NCI-H128 (cell line): ENCODE results near the gene OPN4.

Experiments used
- DNase-seq: peaks from one replicate; lab custom pipeline; 2025; ENCODE audit not compliant: unreplicated experiment; lab: John Stamatoyannopoulos, UW

Gene OPN4

DNA sequence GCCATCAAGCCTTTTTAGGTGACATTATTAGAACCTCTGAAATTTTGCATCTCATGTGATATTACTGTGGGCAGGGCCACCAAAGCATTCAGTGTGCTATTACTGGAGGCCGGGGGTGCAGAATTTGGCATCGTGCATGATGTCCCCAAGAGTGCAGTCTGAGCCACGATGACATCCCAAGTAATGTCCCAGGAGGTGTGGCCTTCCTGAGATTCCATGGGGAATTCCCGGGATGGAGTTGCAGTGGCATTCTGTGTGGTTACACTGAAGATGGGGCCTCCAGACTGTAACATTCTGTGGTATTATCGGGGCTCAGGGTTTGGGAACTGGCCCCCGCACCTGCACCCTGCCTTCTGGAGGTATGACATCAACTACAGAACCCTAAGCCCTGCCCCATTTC, 23.0 kb downstream of the OPN4 start:
- no peak for DNase-seq

DNA sequence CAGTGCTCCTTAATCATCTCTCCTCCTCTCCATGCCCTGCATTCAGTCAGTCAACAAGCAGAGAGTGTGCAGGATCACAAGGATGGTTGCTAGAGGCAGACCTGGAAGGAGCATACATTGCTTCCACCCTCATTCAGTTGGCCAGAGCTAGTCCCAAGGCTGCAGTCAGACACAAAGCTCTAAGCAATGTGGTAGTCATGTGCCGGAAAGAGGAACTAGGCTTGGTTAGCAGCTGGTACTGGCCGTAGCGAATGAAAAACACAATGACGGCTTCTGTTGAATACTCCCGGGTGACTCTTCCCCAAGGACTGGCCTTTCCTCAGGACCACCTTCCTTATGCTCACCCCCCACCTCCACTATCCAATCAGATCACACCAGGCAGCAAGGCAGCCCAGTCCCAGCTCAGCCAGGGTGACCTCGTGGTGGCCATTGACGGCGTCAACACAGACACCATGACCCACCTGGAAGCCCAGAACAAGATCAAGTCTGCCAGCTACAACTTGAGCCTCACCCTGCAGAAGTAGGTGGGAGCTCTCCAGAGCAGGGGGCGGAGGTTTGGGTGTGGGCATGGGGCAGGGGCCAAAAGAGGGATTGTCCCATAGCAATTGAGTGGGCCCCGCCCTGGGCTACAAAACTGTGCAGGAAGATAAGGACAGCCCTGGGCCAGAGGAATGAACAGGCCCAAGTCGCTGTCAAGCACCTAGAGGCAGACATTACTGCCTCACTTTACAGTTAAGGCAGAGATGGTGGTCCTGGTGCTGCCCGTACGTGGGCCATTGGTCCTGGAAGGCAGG, 24.8 kb downstream of the OPN4 start:
- no peak for DNase-seq

DNA sequence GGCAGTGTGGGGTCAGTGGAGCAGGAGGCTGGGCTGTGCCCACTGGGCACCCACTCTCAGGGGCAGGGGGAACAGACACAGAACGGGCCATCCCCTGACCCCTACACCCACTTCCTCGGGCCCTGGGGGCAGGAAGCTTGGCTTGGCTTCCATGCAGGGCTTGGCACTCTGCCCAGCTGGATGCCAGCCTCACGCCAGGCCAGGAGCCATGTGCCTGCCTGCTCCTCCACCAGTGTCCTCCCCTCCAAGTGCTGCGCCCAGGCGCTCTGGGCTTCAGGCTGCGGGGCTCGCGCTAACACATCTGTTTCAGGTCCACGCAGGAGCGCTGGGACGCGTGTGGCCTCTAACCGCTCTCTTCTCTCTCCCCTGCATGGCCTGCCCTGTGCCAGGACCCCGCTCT, 26.7 kb downstream of the OPN4 start:
- no peak for DNase-seq

DNA sequence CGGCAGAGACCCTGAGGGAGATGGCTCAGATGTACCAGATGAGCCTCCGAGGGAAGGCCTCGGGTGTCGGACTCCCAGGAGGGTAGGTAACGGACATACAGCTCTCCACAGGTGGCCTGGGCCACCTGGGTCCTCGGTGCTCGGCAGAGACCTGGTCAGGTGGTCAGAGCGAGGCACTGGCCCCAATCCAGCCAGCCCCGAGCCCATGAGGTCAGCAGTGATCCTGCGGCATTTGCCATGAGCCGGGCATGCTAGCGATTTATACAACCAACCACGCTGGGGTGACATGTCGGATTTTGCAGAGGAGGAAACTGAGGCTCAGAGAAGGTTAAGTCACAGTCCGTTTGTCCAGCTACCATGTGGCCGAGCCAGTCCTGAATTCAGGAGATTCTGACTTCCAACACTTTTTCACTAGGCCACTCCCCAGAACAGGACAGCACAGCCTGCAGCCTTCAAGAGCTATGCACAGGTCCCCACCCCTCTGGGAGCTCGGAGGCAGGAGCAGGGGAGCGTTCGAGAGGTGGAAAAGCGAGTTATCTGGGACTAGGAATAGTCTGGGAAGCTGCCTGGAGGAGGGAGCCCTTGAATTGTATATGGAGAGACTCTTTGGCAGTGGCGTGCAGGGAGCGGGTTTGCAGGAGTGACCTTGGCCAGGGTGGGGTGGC, 27.5 kb downstream of the OPN4 start:
- no peak for DNase-seq

DNA sequence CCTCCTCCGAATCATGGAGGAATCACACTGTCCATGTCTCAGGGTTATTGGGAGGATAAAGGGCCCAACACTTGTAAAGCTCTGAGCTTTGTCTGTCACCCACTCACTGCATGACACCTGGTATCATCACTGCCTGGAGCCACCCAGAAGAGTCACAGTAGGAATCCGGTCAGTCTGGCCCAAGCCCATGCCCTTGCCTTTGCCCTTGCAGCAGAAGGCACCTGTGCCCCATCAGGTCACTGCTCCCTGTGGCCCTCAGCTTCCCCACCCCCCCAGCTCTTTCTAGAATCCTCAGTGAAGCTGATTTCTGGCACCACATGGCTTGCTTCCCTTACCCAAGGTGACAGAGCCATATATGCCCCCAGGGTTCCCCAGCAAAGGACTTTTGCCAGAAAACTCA, 28.3 kb downstream of the OPN4 start:
- no peak for DNase-seq

DNA sequence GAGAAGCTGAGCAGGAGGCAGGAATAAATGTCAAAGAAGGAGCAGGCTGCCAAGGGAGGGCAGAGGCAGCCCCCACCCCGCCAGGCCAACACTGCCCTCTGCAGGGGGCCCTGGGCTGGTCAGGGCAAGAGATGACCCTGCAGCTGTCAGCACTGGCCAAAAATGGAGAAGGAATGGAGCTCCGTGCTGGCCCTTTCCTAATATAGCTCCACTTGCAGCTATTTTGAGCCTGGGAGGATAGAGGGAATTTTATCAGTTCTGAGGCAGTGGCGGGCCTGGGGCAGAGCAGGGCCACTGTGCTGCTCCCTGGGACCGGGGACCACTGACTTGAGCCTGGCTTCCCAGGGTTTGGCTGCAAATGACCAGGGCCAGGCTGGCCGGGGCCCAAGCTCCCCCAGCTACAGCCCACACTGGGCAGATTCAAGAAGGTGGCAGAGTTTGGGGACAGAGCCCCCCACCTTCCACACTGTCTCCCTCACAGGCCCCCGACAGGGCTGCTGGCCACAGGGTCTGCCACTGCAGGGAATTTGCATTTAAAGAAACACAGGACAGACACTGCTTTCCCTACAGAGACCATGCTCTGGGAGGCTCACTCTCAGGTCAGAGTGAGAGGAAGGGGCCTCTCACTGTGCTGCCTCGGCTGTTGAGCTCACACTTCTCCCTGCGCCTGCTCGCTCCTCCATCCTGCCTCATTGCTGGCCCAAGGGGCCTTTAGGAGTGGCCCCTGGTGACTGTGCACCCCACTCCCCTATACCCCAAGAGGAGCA, 30.2 kb downstream of the OPN4 start:
- no peak for DNase-seq

DNA sequence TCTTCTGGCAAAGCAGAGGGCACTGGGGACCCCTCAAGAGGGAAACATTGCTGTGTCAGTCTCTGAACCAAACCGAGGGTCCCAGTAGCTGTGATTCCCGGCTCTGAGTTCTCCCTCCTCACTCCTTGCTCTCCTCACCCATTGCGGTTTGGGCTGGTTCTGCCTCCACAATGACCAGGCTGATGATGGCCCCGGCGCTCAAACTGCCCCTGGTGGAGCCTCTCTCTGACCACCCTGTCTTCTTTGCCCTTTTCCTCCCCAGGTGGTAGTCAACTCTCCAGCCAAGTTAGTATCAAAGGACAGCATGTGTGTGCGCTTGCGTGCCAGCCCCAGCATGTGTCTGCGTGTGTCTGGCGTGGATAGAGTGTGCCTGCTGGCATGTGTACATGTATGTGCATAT, 31.1 kb downstream of the OPN4 start:
- no peak for DNase-seq

DNA sequence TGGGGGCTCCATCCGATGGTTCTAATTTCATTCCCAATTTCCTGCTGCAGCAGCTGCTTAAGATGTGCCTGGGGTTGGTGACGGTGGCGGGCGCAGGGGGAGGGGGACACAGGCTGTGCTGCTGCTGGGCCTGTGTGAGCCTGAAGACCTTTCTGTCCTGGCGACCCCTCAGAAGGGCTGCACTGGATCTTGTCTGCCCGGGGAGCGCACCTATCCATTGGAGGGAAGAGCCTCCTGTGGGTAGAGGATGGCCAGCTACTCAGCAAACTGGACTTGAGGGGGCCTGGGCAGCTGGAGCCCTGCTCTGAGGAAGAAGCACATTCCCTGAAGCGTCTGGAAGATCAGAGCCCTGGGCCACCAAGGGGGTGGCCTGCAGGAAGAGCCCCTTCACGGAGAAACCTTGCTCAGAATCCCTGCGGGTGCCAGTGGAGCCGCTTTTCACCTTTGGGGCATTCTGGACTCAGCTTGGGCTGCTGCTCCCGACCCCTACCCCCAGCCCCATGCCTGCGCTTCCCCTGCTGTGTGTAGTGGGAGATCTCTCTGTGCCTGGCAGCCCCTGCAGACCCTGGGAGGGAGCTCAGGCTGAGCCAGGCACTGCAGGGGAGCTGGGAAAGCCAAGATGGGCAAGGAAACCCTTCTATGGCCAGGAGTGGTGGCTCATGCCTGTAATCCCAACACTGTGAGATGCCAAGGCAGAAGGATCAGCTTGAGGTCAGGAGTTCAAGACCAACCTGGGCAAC, 31.7 kb downstream of the OPN4 start:
- no peak for DNase-seq

DNA sequence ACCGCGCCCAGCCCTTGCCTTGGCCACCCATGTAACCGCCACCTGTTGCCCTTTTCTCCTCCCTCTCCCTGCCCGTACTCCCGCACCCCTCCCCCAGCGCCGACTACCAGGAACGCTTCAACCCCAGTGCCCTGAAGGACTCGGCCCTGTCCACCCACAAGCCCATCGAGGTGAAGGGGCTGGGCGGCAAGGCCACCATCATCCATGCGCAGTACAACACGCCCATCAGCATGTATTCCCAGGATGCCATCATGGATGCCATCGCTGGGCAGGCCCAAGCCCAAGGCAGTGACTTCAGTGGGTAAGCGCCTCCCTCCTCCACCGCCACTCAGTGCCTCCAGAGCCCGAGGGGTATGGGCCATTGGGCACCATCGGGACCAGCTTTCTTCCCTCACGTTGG, 32.6 kb downstream of the OPN4 start:
- DNase-seq: no peak

DNA sequence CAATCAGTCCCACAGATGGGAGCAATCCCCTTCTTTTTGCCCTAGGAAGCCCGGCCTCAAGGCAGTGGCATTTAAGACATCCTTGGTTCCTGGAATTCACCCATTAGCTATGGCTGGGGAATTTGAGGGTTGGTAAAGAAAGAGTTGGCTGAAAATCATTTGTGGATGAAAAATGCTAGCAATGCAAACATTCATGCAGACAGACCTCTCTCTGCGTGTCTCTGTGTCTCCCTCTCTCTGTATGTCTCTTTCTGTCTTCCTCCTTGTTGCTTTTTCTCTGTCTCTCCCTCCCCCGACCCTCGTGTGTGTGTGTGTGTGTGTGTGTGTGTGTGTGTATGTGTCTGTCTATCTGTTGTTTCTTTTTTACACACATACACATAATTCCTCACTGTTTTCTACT, 33.4 kb downstream of the OPN4 start:
- DNase-seq: no peak

DNA sequence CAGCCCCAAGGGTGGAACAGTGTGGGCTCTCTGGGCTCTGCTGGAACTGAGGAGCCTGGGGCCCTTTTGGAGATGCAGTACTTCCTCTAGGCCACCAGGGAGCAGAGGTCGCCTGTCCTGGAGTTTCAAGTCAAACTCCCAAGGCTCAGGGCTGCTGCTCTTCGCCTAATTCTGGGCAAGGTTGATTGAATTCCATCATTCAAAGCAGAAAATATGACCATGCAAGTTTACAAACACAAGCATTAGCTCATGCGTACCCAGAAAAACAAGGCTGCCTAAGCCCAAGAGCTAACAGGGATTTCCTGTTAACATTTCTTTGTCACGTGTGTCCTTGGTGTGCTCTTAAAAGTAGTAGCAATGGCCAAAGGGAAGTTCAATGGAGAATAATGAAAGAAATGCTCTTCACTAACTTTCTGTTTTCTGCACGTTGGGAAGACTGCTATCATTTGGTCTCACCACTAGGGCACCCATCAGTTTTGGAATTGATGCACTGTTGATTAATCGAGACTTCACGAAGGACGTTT, 34.1 kb downstream of the OPN4 start:
- peak; percentile 15 for DNase-seq

DNA sequence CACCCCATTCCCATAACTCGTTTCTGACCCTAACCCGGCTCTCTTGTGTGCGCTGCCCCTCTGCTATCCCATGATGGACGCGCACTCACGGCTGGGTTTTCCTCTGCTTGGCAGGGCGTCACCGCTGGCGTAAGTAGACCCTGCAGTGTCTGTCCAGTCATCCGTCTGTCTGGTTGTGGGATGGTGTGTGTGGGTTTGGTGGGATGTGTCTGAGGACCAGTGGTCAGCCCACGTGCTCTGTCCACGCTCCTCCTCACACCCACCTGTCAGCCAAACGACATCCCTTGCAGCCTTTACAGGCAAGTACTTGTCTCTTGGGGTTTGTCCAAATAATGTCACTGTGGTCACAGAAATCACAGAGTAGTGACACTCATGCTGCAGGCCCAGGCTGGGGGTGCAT, 34.8 kb downstream of the OPN4 start:
- no peak for DNase-seq

DNA sequence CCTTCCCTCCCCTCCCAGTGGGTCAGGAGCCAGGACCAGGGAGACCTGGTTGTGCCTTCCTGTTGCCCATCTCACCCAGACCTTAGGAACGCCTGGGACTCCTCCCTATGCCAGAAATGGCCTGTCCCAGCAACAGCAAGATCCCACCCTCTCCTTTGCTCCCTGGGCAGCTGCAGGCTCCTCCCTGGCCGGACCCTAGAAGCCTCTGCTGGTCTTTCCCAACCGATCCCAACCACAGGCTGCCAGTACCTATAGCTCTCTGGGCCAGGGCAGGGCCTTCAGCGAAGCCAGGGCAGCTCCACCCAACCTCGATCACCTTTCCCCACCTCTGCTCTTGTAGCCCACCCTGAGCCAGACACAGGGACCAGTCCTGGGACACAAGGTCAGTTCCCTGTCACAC, 35.9 kb downstream of the OPN4 start:
- no peak for DNase-seq

DNA sequence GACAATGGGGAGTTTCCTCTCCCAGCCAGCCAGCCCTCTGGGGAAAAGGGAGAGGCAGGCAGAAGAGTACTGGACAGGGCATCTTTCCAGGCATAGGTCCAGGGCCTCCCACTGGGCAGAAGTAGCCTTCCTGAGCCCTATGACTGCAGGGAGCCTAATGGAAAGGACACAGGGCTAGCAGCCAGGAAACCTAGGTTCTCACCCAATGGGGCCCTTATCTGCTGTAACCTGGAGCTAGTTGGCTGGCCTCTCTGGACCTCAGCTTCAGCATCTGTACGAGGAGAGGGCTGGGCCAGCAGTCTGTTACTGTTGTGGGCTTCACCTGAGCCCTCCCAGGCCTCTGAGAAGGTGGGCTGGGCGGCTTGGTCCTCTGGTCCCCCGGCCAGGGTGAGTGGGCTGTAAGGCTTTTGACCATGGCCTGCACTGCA, 36.3 kb downstream of the OPN4 start:
- DNase-seq: no peak

DNA sequence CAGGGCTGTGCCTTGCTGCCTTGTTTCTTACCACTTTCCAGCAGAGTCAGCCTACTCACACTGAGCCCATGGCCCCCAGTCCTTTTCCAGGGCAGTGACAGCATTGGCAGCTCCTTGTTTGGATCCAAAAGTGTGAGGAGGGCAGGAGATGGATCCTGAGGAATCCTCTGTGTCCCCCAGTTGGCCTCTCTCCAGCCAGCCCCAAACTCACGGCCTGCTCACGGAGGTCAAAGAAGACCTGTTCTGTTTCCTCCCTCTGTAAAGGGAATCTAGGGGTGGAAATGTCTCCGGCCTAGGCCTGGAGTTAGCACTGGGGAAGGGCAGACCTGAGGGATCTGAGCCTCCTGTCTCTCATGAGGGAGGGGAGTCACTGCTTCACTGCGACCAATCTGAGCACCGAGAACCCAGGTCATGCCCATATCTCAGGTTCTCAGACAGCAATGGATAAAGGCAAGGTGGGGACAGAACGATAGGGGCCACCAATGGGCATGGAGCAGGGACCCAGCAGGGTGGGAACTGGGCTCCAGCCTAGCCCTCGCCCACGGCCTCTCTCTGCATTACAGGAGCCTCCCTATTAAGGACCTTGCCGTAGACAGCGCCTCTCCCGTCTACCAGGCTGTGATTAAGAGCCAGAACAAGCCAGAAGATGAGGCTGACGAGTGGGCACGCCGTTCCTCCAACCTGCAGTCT, 37.1 kb downstream of the OPN4 start:
- no peak for DNase-seq

DNA sequence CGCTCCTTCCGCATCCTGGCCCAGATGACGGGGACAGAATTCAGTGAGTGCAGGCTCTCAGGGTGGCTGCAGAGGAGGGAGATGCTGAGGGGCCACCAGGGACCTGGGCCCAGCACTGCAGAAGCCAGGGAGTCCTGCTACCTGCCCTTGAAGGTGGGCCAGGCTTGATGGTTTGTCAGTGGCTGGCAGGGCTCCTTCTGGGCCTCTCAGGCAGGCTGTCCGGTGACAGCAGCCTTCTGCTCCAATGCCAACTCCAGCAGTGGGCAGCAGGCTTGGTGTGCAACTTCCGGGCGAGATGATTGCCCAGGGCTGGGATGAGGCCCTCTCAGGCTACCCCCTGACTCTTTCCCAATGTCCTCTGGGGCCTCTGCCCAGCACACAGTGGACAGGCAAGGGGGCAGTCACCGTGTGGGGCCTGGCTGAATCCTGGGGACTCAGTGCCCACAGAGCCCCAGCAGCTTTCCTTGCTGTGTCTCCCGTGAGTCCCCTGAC, 37.7 kb downstream of the OPN4 start:
- no peak for DNase-seq

DNA sequence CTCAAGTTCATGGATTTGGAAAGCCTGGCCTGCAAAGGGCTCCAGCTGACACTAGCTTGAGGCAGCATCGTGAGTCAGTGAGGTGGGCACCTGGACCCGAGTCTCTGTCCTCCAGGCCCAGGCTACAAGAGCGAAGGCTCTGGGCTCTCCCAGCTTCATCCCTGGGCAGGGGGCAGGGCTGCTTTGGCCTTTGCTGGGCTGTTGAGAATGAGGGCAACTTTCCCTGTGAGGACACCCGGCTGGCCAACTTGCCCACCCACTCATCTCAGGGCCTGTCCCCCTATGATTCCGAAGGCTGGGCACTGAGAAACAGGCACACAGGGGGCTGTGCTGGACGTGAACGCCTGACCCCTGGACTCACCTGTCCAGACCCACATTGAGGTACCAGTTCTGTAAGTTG, 38.3 kb downstream of the OPN4 start:
- DNase-seq: no peak

DNA sequence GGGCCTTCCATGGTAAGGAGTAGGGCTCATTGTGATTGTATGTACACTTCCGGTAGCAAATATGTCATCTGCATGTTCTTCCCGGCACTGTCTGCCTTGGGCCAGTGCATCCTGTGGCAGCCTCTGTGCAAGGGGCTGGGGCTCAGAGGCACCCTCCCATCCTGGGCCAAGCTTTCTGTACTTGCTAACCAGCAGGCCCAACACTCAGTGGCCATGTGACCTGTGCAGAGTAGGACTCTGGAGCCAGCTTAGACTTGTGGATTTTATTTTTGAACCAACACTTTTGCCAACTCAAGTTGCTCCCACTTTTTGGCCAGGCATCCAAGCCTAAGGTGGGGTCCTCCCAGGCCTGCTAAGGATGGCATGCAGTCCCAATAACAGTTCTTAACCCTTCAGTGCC, 38.9 kb downstream of the OPN4 start:
- no peak for DNase-seq

DNA sequence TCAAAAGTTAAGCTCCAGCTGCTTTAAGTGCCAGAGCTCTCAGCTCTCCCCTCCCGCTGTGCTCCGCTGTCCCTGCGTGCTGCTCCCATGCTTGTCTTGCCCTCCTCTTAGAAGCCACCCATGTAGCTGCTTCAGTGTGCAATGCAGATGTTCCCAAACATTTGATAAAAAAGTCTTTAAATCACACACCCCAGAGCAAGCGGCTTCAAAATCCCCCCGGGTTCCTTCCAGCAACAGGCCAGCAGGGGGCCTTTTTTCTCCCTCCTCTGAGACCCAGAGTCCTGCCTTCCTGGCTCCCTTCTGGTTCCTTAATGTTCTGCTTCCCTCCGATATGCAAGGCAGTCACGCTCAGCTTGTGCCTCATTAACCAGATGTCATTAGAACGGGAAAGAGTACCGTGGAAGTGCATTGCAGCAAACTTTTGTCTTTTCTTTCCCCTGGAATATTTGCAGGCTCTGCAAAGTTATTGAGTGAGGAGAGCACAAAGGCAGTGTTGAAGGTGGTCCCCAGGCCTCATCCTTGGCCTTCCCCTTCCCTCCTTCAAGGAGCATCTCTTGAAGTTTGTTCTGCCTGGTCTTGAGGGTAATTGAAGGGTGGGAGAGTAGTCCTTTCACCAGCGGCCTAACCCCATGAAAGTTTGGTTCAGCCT, 39.5 kb downstream of the OPN4 start:
- DNase-seq: no peak
